Measurements from ENCODE around the gene SDR9C7.

SDR9C7 gene

GRCh38 chr12:56877195-56878009, 56.8 kb downstream of the SDR9C7 start:
- no peak for DNase-seq (ENCODE audit: low read depth)

- DNase-seq (ENCODE audit: low read depth): no peak
Observed at GRCh38 chr12:56874821-56875220, 59.4 kb downstream of the SDR9C7 start.

GRCh38 chr12:56873382-56873781, 60.8 kb downstream of the SDR9C7 start:
- no peak for DNase-seq (ENCODE audit: low read depth)
